Activated CD4-positive, alpha-beta T cell treated with anti-CD3 and anti-CD28 coated beads, Interleukin-2, amount 50 U/mL, for 16 hours (primary cell): ENCODE data around the gene SYK.
"Not testable (repeated sequence)": the region's sequence is repeated elsewhere in the genome, so short reads cannot be mapped to it uniquely, and the experiment has no call there.

ENCODE experiments used
- DNase-seq: peaks from one replicate; pipeline ENCODE4 v3.0.0-alpha.2; 2020

SYK gene

DNA sequence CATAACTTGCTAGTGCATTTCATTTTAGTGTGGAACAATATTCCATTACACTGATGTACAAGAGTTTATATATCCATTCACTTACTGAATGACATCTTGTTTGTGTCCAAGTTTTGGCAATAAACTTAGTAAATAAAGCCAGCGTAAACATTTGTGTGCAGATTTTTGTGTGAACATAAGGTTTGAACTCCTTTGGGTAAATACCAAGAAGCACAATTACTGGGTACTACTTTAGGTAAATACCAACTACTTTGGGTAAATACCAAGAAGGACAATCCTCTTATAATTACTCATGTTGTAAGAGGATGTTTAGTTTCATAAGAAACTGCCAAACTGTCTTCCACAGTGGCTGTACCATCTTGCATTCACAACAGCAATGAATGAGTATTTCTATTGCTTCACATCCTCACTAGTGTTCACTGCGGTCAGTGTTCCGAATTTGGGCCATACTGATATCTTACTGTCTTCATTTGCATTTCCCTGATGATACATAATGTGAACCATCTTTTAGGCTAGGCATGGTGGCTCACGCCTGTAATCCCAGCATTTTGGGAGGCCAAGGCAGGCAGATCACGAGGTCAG is 2.3 kb upstream of the SYK start:
- DNase-seq: no peak

DNA sequence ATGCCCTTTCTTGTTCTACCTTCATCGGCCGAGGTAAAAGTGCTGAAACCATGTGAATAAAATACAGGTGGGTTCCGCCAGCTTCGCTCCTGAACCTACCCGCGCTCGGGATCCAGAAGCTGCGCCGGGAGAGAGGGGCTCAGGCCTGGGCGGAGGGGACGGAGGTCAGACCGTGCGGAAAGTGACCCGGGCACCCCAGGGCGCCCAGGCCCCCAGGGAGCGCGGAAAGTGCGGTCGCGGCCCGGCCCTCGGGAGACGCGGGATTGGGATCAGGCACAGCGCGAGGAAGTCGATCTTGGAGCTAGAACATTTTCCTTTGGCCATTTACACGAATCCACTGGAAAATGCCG is 329 bp downstream of the SYK start:
- no peak for DNase-seq

DNA sequence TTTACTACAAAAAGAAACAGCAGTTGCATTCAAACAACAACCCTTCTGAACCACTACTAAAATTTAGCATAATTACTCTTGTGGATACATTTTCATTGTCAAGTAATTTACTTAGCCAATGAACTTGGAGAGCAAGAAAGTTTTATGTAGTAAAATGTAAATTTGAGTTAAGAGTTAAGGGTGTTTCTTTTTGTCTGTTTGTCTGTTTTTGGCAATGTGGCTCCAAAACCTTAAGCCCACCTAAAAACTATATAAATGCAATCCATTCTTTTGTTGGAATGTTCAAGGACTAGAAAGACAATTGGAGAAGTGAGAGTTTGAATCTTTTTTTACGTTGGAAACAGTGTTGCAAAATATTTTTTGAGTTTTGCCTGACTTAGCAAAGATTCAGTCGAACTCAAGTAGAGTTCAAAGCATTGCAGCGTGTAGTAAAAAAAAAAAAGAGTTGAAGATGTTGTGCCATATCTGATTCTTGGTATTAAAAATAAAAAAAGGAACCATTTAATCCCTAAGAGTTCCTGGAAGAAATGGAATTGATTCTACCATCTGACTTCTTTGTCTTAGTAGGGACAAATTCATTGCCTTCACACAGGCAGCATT is 867 bp downstream of the SYK start:
- DNase-seq: no peak

DNA sequence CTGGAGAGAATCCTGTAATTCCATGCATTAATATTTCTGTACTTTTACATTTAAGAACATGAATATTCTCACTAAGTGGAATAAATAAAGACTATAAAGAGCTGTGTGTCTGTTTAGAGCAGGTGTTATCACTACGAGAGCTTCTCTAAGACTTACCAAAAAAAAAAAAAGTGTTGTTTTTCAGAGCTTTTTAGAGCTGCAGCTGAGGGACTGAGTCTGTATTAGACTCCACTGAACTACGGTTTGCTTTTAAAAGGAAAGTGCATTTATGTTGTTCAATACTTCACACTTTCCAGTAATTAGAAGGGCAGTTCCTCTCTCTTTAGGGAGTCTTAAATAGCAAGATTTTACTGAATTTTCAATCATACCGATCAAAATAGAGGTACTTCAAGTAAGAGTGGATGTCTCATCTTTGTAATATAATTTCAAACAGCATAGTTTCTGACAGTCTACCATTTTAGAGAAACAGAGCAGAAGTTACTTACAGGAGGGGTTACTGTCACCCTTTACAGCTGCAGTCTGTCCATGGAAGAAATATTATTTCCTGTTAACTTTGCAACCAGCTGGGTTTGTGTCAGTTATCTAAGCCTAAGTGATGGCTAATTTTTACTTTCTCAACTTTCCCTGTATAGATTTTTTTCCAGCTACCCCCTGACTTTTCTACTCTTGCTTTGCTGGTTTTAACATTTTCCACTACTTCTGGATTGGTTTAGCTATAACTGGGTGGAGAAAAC is 2.4 kb downstream of the SYK start:
- no peak for DNase-seq

DNA sequence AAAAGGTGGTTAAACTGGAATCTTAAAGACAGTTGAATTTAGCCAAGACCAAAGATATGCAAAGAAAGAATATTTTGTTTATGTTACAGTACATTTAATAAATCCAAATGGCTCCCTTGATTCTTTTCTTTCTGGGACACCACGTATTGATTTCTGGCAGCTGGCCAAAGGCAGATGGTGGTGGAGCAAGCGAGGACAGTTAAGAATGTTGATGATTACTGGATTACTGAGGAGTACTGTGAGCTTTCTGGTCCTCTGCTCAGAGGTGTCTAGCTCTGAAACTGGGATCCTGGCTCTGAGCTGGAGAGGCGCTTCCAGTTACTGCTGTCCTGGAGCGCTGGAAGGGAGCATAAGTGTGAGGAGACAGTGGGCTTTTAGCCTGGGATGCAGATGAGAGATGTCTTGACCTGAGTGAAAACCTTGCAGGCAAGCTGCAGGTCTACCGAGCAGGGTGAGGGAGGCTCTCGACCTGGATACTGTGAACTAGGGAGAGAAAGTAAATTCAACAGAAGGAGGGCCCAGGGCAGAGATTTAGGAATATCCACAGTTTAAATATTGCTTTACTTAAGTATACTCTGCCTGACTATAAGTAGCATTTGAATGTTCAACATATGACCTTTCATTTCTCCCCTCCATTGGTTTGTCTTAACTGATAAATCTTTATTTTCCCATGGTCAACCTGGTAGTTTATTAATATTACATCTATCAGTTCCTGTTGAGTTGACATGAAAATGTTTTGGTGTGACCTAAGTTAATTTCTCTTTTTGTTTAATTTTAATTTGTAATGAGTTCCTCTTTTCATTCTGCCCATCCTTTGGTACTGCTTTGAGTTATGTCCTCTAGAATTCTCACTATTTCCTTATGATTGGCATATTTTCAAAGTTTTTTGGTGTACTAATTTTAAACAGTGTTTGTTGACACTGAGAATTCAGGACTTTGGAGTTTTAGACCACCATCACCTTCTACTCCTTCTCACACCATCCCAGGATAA is 3.7 kb downstream of the SYK start:
- DNase-seq: no peak

DNA sequence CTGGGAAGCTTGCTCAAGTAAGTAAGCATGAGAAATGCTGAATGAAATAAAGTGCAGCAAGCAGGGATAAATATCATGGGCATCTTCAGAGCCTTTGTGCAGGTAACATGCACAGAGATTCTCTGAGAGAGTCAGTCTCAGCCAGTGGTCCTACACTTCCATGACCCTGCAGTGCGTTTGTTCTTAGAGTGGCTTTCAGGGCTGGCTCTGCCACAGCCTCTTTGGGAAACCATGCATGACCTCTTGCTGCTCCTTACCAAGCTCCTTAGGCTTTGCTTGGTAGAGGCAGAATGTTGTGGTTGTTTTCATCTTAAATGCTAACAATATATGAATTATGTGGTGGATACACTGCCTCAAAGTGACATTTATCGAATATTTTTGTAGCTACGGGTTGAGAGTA is 5.4 kb downstream of the SYK start:
- no peak for DNase-seq

DNA sequence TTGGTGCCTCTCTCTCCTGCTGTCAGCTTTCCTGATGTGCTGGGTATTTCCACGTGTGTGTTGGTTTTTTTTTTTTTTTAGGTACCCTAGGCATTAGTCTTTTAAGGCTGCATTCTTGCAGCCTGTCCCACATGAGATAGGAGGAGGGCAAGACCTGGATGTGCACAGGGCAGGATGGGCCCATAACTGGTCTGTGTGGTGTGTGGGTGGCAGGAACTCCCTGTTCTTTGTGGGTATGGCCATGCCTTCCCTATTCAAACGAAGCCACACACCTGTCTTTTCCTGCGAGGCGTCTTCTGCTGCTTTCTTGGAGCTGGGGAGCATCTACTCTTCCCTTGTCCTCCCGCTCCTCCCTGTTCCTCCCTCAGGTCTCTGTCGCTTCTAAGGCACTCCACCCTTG is 6.8 kb downstream of the SYK start:
- no peak for DNase-seq

DNA sequence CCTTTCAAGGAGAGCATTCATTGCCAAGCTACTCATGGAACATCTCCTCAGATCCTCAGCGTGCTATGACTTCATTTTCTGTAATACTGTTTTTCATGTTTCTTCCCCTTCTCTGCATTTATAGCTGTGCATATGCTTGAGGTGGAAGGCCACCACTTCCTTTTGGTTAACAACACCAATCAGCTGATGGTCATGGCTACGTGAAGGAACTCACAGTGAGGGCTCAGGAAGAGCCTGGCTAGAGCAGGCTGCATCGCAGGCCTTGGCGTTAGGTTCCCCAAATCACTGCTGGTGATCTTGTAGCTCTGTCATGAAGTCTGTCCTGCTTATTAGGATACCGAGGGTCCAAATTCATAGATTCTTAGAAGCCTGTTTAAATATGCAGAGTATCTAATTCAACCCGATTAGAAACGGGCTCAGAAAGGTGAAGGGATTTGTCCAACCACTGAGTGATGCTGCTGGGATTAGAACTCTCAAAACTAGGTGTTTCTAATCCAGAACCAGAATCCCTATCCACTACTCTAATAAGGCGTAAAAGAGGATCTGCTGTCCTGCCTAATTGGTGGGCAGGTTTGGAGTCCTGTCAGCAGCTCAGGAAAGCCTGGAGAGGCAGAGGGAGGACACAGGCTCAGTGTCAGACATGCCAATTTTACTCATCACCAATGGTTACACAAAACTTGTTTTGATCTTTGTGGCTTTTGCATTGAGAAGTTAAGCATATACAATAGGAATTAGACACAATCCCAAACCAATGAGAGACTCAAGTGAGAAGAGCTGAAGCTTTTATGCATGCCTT is 7.5 kb downstream of the SYK start:
- no peak for DNase-seq

DNA sequence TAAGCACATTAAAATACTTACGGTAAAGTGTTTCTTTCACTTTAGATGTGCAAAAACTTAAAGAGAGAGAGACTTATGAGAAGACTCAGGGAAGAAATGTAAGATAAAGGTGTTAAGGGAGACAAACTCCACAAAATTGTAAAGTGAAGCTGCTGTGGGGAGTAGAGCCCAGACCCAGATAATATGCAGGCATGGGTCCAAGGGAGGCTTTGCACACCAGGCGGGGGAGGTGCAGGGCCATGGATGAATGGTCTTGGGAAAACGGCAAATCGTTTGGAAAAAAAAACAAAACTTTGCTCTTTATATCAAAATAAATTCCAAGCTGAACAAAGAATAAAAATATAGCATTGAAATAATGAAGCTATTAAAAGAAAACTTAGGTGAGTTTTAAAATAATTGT is 9.1 kb downstream of the SYK start:
- no peak for DNase-seq

DNA sequence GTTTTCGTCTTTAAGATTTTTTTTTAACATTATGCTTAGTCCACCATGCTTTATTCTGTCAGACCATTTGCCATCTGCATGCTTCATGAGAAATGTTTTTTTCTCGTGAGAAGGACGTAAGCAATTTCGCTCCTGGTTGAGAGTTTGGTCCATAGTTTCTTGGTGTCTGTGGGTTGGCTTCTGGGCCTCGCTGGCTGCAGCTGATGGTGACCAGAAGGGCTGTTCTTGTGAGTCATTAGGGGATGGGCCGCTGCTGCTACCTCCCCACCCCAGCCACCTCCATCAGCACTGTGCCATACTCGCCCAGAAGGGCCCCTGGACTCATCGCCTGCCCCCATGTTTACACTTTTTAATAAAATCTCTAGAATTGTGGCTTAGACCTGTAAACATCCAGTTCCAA is 11.4 kb downstream of the SYK start:
- DNase-seq: no peak

DNA sequence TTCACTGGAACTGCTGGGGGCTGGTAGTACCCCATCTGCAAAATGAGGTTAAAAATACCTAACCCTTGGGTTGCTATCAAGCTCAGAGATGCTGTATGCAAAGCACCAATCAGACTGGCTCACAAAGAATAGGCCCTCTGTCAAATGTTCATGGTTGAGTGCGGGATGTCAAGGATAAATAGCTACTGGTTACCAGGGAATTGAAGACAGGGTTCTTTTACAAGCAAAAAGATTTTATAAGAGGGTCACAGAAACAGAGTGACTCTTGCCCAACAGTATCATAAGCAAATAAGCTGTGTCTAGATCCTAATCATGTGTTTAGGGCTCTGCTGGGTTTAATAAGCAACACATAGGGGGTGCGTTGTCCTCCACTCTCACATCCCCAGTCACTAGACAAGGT is 11.9 kb downstream of the SYK start:
- DNase-seq: no peak

DNA sequence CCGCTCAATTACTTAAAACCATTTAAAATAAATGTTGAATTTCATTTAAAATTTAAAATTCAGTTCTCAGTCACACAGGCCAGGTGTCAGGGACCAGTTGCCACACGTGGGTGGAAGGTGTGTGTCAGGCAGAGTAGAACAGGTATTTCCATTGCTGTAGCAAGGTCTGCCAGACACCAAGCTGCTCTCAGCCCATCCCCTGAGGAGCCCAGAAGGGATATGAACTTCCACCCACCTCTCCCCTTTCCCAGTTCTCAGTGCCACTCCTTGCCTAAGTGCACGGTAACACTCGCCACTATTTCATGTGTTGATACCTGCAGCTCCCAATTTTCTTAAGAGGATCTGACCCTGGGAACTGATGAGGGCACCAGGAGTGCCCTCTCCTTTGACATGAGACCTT is 12.7 kb downstream of the SYK start:
- no peak for DNase-seq

DNA sequence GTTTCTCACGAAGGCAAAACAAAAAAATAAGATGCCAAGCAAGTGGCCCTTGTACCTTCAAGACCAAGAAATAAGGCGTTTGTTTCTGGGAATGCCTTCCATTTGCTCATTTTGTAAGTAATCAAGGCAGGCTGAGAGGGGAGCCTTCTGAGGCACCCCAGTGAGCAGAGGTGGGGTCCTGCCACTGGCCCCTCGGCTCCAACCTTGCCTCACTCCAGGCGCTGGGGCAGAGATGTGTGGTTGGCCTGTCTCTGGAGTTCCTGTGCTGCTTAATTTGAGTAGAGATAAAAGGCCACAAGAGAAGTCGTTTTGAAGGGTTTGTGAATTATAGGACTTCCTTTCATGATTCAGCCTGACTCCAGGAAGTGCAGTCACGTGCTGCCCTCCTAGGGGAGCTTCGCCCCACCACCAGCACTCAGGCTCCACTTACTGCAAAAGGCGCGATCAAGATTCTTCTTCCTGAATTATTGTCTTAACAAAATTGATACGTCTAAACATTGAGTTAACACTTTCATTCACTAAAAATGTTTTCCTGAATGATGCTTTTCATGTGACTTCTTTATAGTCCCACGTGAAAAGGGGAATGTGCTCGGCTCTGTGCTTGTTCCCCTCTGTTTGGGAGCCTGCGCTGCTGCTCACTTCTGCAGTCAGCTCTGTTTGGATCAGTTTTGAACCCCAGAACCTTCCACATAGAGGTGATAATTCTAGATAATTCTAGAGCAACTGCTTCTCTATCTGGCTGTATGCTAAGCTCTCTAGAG is 13.7 kb downstream of the SYK start:
- peak; percentile 10 for DNase-seq

DNA sequence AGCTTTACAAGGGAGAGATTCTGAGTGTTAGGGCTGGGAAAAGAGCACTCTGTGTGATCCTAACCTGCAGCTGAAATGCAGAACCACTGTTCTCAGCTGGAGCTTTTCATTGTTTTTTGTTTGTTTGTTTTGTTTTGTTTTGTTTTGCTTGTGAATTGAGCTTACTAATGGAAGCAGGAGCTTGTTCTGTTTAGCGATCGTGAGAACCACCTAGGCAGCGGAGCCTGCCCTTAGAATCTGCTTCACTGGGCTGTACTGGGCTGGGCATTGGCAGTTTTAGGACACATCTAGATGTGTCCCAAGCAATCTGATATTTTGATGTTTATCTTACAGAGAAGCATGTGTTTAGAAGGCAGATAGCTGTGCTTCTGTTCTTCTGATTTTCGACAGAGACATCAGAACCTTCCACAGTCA is 14.3 kb downstream of the SYK start:
- no peak for DNase-seq

DNA sequence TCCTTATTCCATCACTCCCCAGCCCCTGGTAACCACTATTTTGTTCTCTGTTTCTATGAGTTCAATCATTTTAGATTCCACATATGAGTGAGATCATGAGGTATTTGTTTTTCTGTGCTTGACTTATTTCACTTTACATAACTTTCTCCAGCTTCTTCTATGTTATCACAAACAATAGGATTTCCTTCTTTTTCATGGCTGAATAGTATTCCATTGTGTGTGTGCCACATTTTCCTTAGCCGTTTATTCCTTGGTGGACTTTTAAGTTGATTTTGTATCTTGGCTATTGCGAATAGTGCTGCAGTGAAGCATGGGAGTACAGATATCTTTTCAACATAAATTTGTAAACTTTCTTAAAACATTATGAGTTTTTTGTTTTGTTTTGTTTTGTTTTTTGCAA is 15.1 kb downstream of the SYK start:
- no peak for DNase-seq

DNA sequence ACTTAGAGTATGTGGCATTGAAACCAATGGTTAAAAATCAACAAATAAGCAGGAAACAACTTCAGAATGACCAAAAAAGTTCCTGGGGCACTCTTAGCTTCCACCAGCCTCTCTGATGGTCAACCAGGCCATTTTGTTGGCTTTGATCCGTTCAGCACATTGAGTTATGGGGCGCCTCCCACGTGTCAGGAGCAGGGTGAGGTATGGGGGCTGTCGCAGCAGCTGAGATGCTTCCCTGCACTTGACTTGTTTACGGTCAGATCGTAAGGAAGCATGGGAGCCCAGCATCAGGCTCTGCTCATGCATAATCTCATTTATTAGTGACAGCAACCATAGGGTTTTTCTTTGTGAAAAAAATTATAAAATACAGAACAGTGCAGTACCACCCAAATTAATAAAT is 16.7 kb downstream of the SYK start:
- DNase-seq: no peak

DNA sequence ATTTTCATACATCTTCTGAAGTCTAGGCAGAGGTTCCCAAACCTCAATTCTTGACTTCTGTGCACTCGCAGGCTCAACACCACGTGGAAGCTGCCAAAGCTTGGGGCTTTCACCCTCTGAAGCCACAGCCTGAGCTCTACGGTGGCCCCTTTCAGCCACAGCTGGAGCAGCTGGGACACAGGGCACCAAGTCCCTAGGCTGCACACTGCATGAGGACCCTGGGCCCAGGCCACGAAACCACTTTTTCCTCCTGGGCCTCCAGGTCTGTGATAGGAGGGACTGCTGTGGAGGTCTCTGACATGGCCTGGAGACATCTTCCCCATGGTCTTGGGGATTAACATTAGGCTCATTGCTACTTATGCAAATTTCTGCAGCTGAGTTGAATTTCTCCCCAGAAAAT is 18.8 kb downstream of the SYK start:
- not testable (repeated sequence) for DNase-seq

DNA sequence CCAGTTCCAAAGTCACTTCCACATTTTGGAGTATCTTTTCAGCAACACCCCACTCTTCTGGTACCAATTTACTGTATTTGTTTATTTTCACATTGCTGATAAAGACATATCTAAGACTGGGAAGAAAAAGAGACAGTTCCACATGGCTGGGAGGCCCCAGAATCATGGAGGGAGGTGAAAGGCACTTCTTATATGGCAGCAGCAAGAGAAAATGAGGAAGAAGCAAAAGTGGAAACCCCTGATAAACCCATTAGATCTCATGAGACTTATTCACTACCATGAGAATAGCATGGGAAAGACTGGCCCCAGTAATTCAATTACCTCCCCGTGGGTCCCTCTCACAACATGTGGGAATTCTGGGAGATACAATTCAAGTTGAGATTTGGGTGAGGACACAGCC is 19.6 kb downstream of the SYK start:
- DNase-seq: not testable (repeated sequence)

DNA sequence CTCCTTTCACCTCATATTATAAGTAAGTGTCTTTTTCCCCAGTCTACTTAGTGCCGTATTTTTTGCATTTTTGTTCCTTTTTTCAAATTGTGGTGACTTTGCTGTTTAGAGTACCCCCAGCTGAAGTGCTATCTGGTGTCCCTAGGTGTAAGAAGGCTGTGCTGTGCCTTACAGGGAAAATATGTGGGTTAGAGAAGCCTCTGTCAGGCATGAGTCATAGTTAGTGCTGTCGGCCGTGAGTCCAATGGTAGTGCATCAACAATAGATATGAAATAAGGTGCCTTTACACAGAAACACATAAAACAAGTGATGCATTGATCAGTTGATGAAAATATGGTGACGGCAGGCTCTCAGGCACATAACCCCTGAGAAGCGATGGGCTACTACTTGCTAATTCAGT is 20.1 kb downstream of the SYK start:
- no peak for DNase-seq

DNA sequence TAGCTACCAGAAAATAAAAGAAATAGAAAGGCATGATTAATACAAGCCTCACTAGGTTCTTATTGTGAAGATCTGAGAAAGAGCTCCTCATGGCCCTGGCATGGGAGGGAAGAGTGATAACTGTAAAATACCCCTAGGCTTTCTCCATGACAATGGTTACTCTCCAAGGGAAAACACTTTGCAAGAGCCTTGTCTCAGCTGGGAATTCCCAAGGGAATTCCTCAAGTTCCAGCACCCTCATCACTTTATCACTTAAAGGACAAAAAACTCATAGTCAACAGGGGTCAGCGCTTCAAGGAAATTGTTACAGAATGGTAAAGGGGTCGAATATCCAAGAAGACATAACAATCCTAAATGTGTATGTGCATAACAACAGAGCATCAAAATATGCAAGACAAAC is 21.2 kb downstream of the SYK start:
- DNase-seq: no peak

DNA sequence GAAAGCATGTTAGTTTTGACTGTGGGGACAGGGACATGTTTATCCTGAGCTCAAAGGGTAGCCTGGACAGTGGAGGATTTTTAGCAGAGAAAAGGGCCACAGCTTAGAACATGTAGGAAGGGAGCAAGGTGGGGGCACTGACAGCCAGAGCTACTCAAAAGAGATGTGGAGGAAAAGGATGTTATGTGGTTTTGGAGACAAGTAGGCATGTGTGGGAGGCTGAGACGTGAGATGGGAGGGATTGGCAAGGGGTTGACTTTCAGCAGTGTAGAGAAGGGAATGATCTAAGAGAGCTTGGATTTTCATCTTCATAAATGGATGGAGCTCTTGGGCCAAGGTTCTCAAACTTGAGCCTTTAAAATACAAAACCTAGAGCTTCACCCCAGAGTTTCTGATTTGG is 24.0 kb downstream of the SYK start:
- DNase-seq: no peak
